ENCODE results near the gene DPP6. TPM values are rescaled to one million over a fixed set of nuclear protein-coding genes. Genes with fewer than 3 reads are reported as not detected.

The DPP6 gene
- total RNA-seq, 1 donor from 2014 or later, result 0.39 TPM

GRCh38 chr7:154744861-154745258 lies 692.7 kb downstream of the DPP6 start:
- Histone ChIP-seq H3K27me3 (no peaks in the 10 kb centered on the region), H4K20me1 (ENCODE audit: low read depth) (no peaks in the 10 kb centered on the region), H3K27ac (no peak overlapping the region), H3K4me2 (no peak overlapping the region), H3K36me3 (no peaks in the 10 kb centered on the region), H2AFZ (replicated peaks) (no peak overlapping the region), H3F3A (ENCODE audit: low read depth) (peaks cover 15% of the 10 kb centered on the region), H3K4me1 (peaks cover 19% of the 10 kb centered on the region), H3K79me2 (ENCODE audit: low read depth) (no peaks in the 10 kb centered on the region), H3K9ac (no peak overlapping the region), H3K9me3 (ENCODE audit: low read depth) (no peaks in the 10 kb centered on the region), H3K4me3 (no peak overlapping the region)
- TF ChIP-seq EZH2phosphoT487 (IDR thresholded peaks at IDR 0.05) (no peak), EZH2 (IDR thresholded peaks at IDR 0.05) (no peak)
- TF ChIP-seq, protein P1, sequence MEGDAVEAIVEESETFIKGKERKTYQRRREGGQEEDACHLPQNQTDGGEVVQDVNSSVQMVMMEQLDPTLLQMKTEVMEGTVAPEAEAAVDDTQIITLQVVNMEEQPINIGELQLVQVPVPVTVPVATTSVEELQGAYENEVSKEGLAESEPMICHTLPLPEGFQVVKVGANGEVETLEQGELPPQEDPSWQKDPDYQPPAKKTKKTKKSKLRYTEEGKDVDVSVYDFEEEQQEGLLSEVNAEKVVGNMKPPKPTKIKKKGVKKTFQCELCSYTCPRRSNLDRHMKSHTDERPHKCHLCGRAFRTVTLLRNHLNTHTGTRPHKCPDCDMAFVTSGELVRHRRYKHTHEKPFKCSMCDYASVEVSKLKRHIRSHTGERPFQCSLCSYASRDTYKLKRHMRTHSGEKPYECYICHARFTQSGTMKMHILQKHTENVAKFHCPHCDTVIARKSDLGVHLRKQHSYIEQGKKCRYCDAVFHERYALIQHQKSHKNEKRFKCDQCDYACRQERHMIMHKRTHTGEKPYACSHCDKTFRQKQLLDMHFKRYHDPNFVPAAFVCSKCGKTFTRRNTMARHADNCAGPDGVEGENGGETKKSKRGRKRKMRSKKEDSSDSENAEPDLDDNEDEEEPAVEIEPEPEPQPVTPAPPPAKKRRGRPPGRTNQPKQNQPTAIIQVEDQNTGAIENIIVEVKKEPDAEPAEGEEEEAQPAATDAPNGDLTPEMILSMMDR (IDR thresholded peaks at IDR 0.05), result no peak
- Mint-ChIP-seq H3K4me3 (no peak overlapping the region), H3K4me1 (peaks cover 2% of the 10 kb centered on the region), H3K27ac (no peak overlapping the region), H3K9me3 (no peaks in the 10 kb centered on the region), H3K36me3 (no peaks in the 10 kb centered on the region), H3K27me3 (ENCODE audit: insufficient read depth, low read depth) (peaks cover 3% of the 10 kb centered on the region)
- DNase-seq (ENCODE audit: low spot score), result no peak

DNA sequence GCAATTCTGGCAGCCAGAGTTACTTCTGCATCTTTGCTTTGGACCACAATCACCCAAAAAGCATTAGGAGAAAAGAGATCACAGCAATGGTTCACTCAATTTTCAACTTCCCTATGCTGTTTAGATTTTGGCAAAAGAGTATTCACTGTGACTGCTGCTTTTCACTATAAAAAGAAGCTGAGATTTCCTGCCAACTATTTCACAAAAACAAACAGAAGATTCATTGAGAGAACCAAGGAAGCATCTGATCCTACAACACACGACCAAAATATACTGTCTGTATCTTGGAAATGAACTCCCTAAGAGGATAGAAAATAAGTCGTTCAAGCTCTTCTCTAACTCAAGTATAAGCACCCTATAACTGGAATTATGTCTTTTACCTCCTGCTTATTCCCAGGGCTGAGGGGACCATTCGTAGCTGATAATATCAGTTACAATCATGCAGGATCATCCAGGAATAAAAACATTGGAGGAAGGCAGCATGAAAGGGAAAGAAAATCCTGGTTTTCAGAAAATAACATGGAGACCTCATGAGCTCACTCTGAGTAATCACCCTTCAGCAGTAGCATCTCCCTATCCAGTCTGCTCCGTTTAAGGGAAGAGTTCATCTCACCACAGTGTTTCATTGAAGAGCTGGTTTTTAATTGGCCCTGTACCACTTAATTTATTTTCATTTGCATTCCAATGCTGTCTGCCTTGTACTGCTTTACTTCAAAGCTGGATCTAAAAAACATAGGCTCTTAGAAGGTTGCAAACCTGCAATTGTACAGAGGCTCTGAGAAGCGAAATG lies 694.6 kb downstream of the DPP6 start:
- H3K9ac ChIP-seq, result no peak overlapping the region
- Mint-ChIP-seq H3K27me3 (ENCODE audit: insufficient read depth, low read depth) (peaks cover 3% of the 10 kb centered on the region), H3K36me3 (no peaks in the 10 kb centered on the region)

DNA sequence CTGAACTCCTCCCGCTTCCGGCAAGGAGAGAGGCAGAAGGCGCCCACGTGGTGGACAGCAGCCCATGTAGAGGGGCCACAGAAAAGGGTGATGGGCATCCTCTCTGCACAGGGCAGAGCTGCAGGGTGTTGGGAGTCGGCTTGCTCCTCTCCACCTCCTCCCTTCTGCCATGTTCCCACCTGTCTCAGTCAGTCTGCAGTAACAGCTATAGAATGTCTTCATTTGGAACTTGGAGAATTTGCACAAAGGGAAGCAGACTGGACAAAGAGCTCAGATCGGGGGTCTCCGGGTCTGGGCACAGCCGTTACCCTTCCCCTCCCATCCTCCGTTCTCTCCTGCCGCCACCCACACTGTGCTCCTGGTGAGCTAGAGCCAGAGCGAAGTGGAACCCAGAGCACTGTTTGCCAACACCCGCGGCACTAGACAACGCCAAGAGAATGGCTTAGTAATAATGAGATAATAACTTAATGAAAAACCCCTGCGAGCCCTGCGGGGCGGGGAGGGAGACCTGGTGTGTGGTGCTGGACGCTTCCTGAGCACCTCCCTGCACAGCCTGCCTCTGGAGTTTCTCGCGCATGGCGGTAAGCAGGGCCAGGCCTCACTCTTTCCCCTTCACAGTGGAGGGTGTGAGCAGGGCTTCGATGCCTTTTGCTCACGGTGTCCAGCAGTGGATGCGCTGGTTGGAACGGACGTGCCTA lies 696.0 kb downstream of the DPP6 start:
- no peaks in the 10 kb centered on the region for H3K27me3 ChIP-seq
- peaks cover 6% of the 10 kb centered on the region for H3F3A ChIP-seq (ENCODE audit: low read depth)
- TF ChIP-seq, protein P1 (IDR thresholded peaks at IDR 0.05), result no peak
- no peak for TF ChIP-seq EZH2 (IDR thresholded peaks at IDR 0.05)
- TF ChIP-seq EZH2phosphoT487 (IDR thresholded peaks at IDR 0.05), result no peak
- H3K27me3 Mint-ChIP-seq (ENCODE audit: insufficient read depth, low read depth), result peaks cover 3% of the 10 kb centered on the region
- no peaks in the 10 kb centered on the region for H3K9me3 Mint-ChIP-seq
- H3K4me1 Mint-ChIP-seq, result peaks cover 2% of the 10 kb centered on the region
- H3K36me3 ChIP-seq, result no peaks in the 10 kb centered on the region
- no peaks in the 10 kb centered on the region for H4K20me1 ChIP-seq (ENCODE audit: low read depth)
- no peaks in the 10 kb centered on the region for H3K9me3 ChIP-seq (ENCODE audit: low read depth)
- no peak overlapping the region for H2AFZ ChIP-seq (replicated peaks)
- H3K79me2 ChIP-seq (ENCODE audit: low read depth), result no peaks in the 10 kb centered on the region
- H3K27ac ChIP-seq, result no peak overlapping the region
- no peak for DNase-seq (ENCODE audit: low spot score)
- no peak overlapping the region for H3K4me3 Mint-ChIP-seq
- H3K27ac Mint-ChIP-seq, result no peak overlapping the region
- H3K4me3 ChIP-seq, result no peak overlapping the region
- H3K9ac ChIP-seq, result no peak overlapping the region
- no peaks in the 10 kb centered on the region for H3K36me3 Mint-ChIP-seq
- H3K4me1 ChIP-seq, result peaks cover 9% of the 10 kb centered on the region
- H3K4me2 ChIP-seq, result no peak overlapping the region

More for the DNA sequence above, 694.6 kb downstream of the DPP6 start:
- H3K4me1 ChIP-seq, result peaks cover 19% of the 10 kb centered on the region
- Mint-ChIP-seq H3K9me3 (no peaks in the 10 kb centered on the region), H3K27ac (no peak overlapping the region), H3K4me1 (peaks cover 2% of the 10 kb centered on the region), H3K4me3 (no peak overlapping the region)
- H3K27ac ChIP-seq, result no peak overlapping the region
- no peaks in the 10 kb centered on the region for H4K20me1 ChIP-seq (ENCODE audit: low read depth)
- H3K27me3 ChIP-seq, result no peaks in the 10 kb centered on the region
- no peak overlapping the region for H2AFZ ChIP-seq (replicated peaks)
- no peaks in the 10 kb centered on the region for H3K36me3 ChIP-seq
- TF ChIP-seq, protein P1 (IDR thresholded peaks at IDR 0.05), result no peak
- TF ChIP-seq EZH2 (IDR thresholded peaks at IDR 0.05) (no peak), EZH2phosphoT487 (IDR thresholded peaks at IDR 0.05) (no peak)
- peaks cover 15% of the 10 kb centered on the region for H3F3A ChIP-seq (ENCODE audit: low read depth)
- H3K9me3 ChIP-seq (ENCODE audit: low read depth), result no peaks in the 10 kb centered on the region
- DNase-seq (ENCODE audit: low spot score), result no peak
- no peaks in the 10 kb centered on the region for H3K79me2 ChIP-seq (ENCODE audit: low read depth)
- H3K4me2 ChIP-seq, result no peak overlapping the region
- no peak overlapping the region for H3K4me3 ChIP-seq

Data from neural progenitor cell (in vitro differentiated cells).